H7 (cell line): ENCODE measurements around the gene GLP1R. TPM values are rescaled to one million over a fixed set of nuclear protein-coding genes. Genes with fewer than 3 reads are reported as not detected.

ENCODE experiments used
- DNase-seq: peaks from one replicate; pipeline ENCODE4 v3.0.0; 2012
- H3K27me3 ChIP-seq: 2 replicates; pipeline ENCODE4 v1.6.0; 2011; ENCODE audit warnings: mild to moderate bottlenecking, low read length; ENCODE audit not compliant: control insufficient read depth, insufficient read depth
- H3K36me3 ChIP-seq: replicated peaks from 2 replicates; pipeline ENCODE4 v1.5.1; 2011; ENCODE audit warnings: low read length; ENCODE audit not compliant: control insufficient read depth, insufficient read depth
- H3K4me3 ChIP-seq: 2 replicates; pipeline ENCODE4 v1.5.1; 2011; ENCODE audit warnings: low read depth, mild to moderate bottlenecking, control low read depth, low read length, moderate library complexity; ENCODE audit not compliant: insufficient read depth
- total RNA-seq: library from RNA; depleted of rRNA; stranded (reverse); fragments of >200 nt; shearing (Covaris generic); gene quantifications from 2 replicates; pipeline ENCODE4 v1.2.3, GENCODE V29; 2014

Gene GLP1R
- total RNA-seq, 1 experiment from 2014 or later = 0.87 TPM

DNA sequence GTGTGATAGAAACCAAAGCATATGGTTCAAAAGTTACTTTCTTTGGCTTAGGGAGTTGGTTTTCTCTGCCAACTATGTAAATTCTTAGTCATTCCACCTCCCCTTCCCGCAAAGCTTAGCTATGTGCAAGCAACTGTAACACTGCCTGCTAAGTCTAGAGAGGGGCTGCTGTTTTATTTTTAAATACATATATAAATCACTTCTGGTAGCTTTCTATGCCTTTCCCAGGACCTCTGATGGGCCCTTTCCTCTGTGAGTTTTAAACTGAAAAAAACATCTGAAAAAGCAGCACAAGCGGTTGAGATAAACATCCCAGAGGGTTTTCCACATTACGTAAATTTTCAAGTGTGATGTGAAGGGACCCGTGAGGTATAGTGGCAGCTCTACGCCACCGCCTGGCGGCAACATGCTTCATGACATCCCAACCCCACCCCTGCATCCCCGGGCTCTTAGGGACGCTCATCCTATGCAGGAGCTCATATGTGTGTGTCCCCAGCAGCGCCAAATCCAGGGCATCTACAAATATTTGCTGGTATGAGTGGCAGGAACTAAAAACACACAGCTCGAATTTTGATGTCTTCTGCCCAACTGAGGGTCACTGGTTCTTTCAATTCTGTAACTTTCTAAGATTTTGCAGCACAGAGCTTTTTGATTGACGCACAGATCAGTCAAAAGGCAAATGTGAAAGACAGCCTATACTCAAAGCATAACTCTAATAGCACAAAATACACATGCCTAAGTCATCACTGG lies 53.7 kb downstream of the GLP1R start:
- H3K4me3 ChIP-seq = no peak overlapping the region
- peak; percentile 80 for DNase-seq
- H3K27me3 ChIP-seq = no peaks in the 10 kb centered on the region
- no peaks in the 10 kb centered on the region for H3K36me3 ChIP-seq

DNA sequence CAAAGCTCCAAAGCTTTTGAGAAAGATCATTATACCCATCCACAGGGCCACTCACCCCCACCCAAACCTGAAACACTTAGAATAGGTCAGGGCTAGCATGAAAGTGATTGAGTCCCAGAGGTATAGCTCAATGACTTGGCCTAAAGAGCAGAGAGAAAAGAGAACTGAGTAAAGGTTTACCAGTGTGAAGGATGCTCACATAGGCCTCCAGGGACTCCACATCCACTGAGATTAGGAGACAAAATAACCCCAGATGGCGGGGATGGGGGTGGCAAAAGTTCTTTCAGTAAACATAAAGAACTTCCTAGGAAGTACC lies 54.2 kb downstream of the GLP1R start:
- no peak for DNase-seq
- no peaks in the 10 kb centered on the region for H3K36me3 ChIP-seq
- H3K27me3 ChIP-seq = no peaks in the 10 kb centered on the region
- no peak overlapping the region for H3K4me3 ChIP-seq

DNA sequence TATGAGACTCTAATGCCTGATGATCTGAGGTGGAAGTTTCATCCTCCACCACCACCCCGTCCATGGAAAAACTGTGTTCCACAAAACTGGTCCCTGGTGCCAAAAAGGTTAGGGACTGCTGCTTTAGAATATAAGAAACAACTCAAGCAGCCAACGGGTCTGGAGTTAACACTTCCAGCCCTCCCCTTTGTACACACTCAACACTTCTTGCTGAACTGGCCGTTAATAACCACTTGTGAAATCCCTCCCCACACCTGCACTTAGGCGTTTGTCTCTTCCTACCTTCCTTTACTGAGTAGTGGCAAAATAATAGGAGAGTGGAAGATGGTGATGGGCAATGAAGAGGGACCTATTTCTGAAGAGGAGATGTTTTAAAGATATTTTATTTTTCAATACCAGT lies 55.9 kb downstream of the GLP1R start:
- no peaks in the 10 kb centered on the region for H3K36me3 ChIP-seq
- no peak for DNase-seq
- no peaks in the 10 kb centered on the region for H3K27me3 ChIP-seq
- no peak overlapping the region for H3K4me3 ChIP-seq

DNA sequence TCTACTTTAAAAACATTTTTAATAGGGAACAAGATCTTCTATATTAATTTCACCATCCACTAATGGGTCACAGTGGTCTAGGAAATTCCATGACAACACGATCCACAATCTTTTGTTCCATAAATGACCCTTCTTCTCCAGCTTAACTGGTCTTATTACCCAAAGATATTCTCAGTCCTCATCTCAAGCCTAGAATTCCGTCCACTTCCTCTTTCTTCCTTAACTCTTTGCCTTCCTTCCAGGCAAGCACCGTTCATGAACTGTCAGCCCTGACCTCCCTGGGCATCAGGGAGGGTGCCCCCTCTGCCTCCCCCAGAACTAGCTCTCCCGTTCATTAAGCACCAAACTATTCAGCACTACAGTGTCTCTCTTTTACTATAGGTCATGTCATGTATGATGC lies 58.5 kb downstream of the GLP1R start:
- Histone ChIP-seq H3K27me3 (no peaks in the 10 kb centered on the region), H3K36me3 (no peaks in the 10 kb centered on the region), H3K4me3 (no peak overlapping the region)
- no peak for DNase-seq

DNA sequence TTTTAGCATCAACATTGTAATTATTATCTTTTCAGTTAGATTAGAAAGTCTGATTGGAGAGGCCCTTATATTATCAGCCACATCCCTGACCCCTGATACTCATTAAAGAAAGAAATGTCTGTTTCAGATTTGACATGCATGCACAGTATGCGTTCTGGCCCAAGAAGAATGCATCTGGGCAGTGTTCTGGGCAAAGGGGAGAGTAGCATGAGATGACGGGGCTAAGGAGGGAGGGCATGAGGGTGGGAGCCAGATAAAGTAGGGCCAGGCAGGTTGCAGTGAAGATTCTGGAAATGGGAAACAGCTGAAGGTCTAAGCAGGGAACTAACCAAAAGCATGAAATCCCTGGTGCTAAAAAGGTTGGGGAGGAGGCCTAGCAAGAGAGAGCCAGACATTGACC lies 59.1 kb downstream of the GLP1R start:
- Histone ChIP-seq H3K36me3 (no peaks in the 10 kb centered on the region), H3K4me3 (no peak overlapping the region), H3K27me3 (no peaks in the 10 kb centered on the region)
- DNase-seq = no peak

DNA sequence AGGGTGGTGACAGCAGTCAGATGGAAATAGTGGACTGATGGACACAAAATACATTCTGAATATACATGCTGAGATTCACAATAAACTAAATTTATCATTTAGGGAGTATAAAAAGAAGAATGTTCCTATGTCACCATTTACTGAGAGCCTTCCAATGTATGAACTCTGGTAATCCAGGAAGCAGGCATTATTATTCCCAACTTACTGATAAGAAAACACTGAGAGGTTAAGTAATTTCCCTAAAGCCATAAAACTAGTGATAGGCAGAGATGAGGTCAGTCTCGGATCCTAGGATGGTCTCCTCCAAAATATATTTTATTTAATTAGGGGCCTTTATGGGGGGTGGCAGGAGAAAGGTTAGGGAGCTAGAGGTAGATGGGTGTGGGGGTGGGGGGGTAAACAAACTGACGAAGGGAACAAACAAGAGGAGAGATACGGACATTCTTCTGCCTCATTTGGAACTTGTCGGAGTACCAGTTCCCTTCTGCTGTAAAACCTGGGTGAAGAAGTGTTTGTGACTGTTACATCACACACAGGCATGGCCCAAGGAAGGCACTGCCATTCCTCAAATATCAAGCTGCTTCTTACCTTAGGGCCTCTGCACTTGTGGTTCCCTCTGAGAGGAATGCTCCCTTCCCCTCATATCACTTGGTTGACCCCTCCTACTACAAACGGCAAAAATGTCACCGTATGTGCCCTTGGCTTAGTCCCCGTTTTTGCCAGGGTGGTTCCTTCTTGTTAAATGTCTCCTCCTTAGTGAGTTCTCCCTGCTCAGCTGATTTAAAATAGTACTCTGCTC lies 59.7 kb downstream of the GLP1R start:
- H3K27me3 ChIP-seq = no peaks in the 10 kb centered on the region
- DNase-seq = no peak
- no peaks in the 10 kb centered on the region for H3K36me3 ChIP-seq
- no peak overlapping the region for H3K4me3 ChIP-seq

DNA sequence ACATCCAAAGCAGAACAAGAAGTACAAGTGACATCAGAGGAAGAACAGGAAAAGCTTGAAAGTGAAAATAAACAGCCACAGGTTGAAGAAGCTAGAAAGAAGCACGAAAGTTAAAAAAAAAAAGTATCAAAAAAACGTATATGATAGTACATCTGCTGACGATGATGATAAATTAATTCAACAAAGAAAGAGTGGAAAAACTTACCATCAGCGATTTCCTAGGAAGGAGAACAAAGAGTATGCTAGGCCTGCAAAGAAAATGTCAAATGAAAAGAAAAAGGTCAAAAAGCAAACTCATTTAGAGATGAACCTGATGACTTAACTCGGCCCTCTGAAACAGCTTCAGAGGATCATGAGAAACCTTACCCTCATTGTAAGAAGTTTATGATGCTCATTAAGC lies 62.7 kb downstream of the GLP1R start:
- Histone ChIP-seq H3K27me3 (no peaks in the 10 kb centered on the region; the same call in 1 of the 2 replicates), H3K4me3 (no peak overlapping the region), H3K36me3 (no peaks in the 10 kb centered on the region)
- no peak for DNase-seq

DNA sequence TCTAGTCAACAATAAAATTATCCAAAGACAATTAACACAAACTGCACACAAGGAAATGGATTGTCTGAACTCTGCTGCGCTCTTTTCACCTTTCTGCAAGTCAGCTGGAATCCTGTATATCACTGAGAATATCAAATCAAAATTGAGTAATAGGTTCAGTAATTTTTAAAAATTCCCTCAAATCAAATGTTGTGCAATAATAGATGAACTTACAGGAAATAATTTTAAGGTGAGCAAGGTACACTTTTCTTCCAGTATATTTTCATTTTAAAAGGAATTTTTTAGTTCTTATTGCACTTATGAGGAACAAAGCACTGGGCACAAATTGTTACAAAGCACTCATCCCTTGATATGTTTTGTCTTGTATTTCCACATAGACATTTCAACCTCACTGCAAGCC lies 65.2 kb downstream of the GLP1R start:
- no peak for DNase-seq
- no peaks in the 10 kb centered on the region; the same call in 1 of the 2 replicates for H3K27me3 ChIP-seq
- no peak overlapping the region for H3K4me3 ChIP-seq
- no peaks in the 10 kb centered on the region for H3K36me3 ChIP-seq

DNA sequence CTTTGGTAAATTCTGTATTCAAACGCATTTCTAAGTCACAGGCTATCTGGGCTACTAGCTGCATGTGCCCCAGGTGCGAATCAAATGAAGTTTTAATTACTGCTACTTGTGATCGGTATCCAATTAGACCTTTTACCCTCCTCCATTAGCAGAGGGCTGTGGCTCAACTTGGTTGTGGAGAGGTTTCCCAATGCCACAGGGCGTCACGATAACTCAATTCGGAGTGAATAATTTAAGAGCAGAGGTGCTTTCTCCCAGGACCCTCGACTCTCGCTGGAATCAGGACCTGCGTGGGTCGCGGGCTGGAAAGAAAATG lies 65.8 kb downstream of the GLP1R start:
- peak overlapping the region; percentile 60 for H3K4me3 ChIP-seq
- H3K27me3 ChIP-seq = no peaks in the 10 kb centered on the region; the same call in 1 of the 2 replicates
- H3K36me3 ChIP-seq = no peaks in the 10 kb centered on the region
- no peak for DNase-seq

DNA sequence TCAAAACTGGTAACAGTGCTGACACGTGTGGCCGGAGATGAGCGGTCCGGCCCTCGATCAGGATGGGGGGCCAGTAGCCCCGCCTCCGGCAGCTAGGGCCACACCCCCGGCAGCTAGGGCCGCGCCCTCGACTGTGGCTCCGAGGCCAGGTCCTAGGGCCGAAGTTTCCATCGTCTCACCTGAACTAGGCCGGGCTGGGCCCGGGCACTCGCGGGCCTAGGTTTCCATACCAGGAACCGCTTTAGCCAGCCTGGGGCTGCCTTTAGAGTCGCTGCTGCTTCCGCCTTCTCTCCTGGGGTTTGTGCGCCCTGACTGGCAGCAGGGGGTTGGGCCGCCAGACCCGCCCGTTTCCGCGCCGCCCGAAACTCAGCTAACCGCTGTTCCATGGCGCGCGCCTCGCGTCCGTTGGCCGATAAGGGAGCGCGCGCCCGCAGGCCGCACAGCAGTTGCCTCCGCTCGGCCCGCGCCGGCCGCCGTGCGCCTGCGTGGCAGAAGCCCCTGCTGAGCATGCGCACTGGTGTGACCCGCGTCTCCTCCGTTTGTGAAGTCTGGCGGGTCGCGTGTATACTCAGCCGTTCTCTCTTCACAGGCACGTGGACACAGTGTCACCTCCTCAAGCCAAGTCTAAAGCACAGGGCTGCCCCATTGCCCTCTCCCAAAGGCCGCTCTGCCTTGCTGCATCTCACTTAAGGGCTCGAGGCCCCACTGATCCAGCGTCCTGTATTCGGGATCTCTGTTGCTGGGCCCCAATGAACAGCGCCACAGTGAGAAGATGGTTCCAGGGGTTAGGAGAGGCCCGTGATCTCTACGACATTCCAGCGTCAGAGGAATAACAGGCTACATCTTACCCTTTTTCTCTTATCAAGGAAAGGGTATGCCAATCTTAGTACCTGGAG lies 66.4 kb downstream of the GLP1R start, which contains the start of gene SAYSD1:
Gene SAYSD1 (minus strand): TSS at position 483 of the 896 bp plus-strand sequence. CDS start 97 bp downstream, at position 386.
- Histone ChIP-seq H3K36me3 (no peaks in the 10 kb centered on the region), H3K27me3 (no peaks in the 10 kb centered on the region; the same call in 1 of the 2 replicates), H3K4me3 (peak within 1 kb of the TSS; percentile 60)
- DNase-seq = peak; percentile 95

DNA sequence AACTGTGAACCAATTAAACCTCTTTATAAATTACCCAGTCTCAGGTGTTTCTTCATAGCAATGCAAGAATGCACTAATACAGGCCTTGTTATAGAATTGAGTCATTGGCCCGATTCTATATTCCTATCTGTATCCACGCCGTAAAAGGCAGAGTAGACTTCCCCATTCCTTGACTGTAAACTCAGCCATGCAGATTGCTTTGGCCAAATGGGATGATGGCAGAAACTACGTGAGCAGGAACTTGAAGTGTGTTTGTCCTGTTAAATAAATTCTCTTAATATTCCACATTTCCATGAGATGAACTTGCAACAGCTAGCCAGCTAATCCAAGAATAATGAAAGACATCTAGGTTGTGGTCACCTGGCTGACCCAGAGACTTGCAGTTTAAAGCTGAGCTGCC lies 70.3 kb downstream of the GLP1R start:
- DNase-seq = no peak
- Histone ChIP-seq H3K36me3 (no peaks in the 10 kb centered on the region), H3K4me3 (no peak overlapping the region), H3K27me3 (no peaks in the 10 kb centered on the region; the same call in 1 of the 2 replicates)

DNA sequence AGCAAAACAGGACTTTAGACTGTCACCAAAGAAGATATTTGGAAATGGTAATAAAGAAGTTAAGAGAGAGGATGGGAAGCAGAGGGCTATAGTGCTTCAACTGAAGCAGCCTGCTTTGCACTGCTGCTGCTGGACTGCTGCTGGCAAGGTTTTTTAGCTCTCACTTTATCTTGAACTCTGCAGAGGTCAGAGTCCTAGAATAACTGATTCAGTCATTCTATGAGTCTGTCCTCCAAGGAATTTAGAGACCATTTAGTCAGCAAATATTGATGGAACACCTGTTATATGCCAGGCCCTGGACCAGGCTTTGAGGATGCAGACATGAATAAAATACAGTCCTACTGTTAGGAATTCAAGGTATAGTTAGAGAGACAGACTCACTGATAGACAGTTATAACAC lies 75.5 kb downstream of the GLP1R start:
- no peaks in the 10 kb centered on the region for H3K36me3 ChIP-seq
- DNase-seq = no peak
- no peaks in the 10 kb centered on the region for H3K27me3 ChIP-seq
- no peak overlapping the region for H3K4me3 ChIP-seq

DNA sequence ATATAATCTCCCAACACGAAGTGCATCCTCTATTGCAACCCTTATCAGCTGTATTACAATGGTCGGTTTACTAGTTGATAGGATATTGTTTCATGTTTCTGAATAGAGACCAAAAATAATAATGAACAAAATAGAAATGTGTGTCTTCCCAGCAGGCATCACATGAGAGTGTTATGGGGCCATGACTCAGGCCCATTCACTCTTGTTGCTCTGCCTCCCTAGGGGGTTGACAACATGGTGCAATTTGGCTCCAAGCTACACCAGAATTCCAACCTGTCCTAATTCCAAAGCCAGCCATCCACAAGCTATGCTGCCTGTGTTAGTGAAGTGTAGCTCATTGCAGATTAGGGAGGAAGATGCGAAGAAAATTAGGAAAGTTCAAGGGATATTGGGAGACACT lies 79.5 kb downstream of the GLP1R start:
- Histone ChIP-seq H3K36me3 (no peaks in the 10 kb centered on the region), H3K4me3 (no peak overlapping the region), H3K27me3 (no peaks in the 10 kb centered on the region)
- DNase-seq = no peak

DNA sequence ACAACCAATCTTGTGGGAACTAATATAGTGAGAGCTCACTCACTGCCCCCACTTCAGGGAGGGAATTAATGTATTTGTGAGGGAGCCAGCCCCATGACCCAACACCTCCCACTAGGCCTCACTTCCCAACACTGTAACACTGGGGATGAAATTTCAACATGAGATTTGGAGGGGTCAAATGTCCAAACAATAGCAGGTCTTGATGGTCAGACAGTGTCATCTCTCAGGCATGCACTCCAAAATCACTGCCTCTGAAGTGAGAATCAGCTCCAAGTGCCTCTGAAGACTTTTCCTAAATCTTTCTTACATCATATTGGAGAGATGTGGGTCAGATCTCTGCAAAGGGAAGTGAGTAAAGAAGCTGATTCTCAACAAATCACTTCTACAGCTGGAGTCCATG lies 80.3 kb downstream of the GLP1R start:
- no peak overlapping the region for H3K4me3 ChIP-seq
- DNase-seq = no peak
- H3K27me3 ChIP-seq = no peaks in the 10 kb centered on the region
- no peaks in the 10 kb centered on the region for H3K36me3 ChIP-seq
